Measurements from ENCODE around the gene RNF145. TPM values are rescaled to one million over a fixed set of nuclear protein-coding genes. Genes with fewer than 3 reads are reported as not detected.

RNF145 gene
- polyA plus RNA-seq, 3 donors = 9.1 to 23.6 (median 11.5) TPM

GRCh38 chr5:159184858-159185381 lies 24.4 kb downstream of the RNF145 start:
- WGBS (ENCODE audit: insufficient coverage) = 27% methylated on average over 3 of the region's 4 CpGs
- Histone ChIP-seq H3K36me3 (replicated peaks in 1 of 2; ENCODE audit: control insufficient read depth in 1 of 2, insufficient read depth in 2 of 2, low read length in 2 of 2) (peaks cover 5 to 44% of the 10 kb centered on the region in 2 donors), H3K4me2 (replicated peaks; ENCODE audit: extremely low read depth, low read length, poor library complexity, severe bottlenecking) (no peak overlapping the region), H4K20me1 (ENCODE audit: insufficient read depth, low read length) (peaks cover 67% of the 10 kb centered on the region), H3K9ac (ENCODE audit: insufficient read depth, low read length, poor library complexity, severe bottlenecking) (no peak overlapping the region), H3K27me3 (ENCODE audit: control insufficient read depth in 2 of 2, insufficient read depth in 2 of 2, low read length in 2 of 2) (no peaks in the 10 kb centered on the region), H2AFZ (ENCODE audit: insufficient read depth, low read depth, low read length, poor library complexity, severe bottlenecking) (no peak overlapping the region), H3K9me3 (replicated peaks in 1 of 2; ENCODE audit: control insufficient read depth in 1 of 2, insufficient read depth in 1 of 2, low read length in 2 of 2) (no peaks in the 10 kb centered on the region), H3K4me3 (replicated peaks in 1 of 3; ENCODE audit: low read depth in 2 of 3, low read length in 3 of 3) (no peak overlapping the region), H3K79me2 (ENCODE audit: insufficient read depth, low read length) (peaks cover 30% of the 10 kb centered on the region), H3K4me1 (ENCODE audit: control insufficient read depth in 1 of 2, insufficient read depth in 2 of 2, low read length in 2 of 2) (peaks cover 17 to 21% of the 10 kb centered on the region in 2 donors), H3K27ac (ENCODE audit: low read depth in 1 of 2, low read length in 2 of 2) (peak overlapping the region in 1 of 2 donors; percentile 36)
- Mint-ChIP-seq H3K4me1 (peaks cover 32% of the 10 kb centered on the region), H3K9me3 (no peaks in the 10 kb centered on the region), H3K27me3 (ENCODE audit: low read depth in 3 of 3) (no peaks in the 10 kb centered on the region), H3K36me3 (peaks cover 47 to 53% of the 10 kb centered on the region in 2 donors), H3K4me3 (no peak overlapping the region), H3K27ac (peak overlapping the region in 6 of 7 donors; percentile 10 to 60 (median 28))
- peak in 1 of 3 donors; percentile 66 for DNase-seq
- TF ChIP-seq, protein P1, sequence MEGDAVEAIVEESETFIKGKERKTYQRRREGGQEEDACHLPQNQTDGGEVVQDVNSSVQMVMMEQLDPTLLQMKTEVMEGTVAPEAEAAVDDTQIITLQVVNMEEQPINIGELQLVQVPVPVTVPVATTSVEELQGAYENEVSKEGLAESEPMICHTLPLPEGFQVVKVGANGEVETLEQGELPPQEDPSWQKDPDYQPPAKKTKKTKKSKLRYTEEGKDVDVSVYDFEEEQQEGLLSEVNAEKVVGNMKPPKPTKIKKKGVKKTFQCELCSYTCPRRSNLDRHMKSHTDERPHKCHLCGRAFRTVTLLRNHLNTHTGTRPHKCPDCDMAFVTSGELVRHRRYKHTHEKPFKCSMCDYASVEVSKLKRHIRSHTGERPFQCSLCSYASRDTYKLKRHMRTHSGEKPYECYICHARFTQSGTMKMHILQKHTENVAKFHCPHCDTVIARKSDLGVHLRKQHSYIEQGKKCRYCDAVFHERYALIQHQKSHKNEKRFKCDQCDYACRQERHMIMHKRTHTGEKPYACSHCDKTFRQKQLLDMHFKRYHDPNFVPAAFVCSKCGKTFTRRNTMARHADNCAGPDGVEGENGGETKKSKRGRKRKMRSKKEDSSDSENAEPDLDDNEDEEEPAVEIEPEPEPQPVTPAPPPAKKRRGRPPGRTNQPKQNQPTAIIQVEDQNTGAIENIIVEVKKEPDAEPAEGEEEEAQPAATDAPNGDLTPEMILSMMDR (IDR thresholded peaks at IDR 0.05) = no peak
- intact Hi-C loops (cut with micrococcal nuclease) = no loop called here

DNA sequence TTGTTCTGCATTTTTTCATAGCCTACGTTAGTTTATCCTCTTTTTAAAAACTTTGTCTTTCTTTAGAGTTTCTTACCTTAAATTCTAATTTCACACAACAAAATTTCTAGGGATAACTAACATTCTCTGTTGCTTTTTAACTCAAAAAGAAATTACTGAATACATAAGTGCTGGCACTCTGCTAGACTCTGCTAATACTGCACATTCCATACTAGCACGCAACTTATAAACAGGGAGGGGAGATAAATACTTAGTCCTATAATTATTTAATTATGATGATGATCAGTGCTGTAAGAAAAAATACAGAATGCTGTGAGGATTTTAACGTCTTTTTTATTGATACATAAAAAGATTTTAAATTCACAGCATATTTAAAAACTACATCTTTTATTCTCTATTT lies 25.1 kb downstream of the RNF145 start:
- no peaks in the 10 kb centered on the region for H3K27me3 Mint-ChIP-seq (ENCODE audit: low read depth in 3 of 3)
- intact Hi-C loops (cut with micrococcal nuclease) = no loop called here
- H3K4me3 ChIP-seq (replicated peaks in 1 of 3; ENCODE audit: low read depth in 2 of 3, low read length in 3 of 3) = no peak overlapping the region

More for the DNA sequence above, 25.1 kb downstream of the RNF145 start:
- Mint-ChIP-seq H3K36me3 (peaks cover 44 to 53% of the 10 kb centered on the region in 2 donors), H3K27ac (no peak overlapping the region), H3K9me3 (no peaks in the 10 kb centered on the region), H3K4me3 (no peak overlapping the region), H3K4me1 (peaks cover 30% of the 10 kb centered on the region)
- peaks cover 26% of the 10 kb centered on the region for H3K79me2 ChIP-seq (ENCODE audit: insufficient read depth, low read length)
- H3K9me3 ChIP-seq (replicated peaks in 1 of 2; ENCODE audit: control insufficient read depth in 1 of 2, insufficient read depth in 1 of 2, low read length in 2 of 2) = no peaks in the 10 kb centered on the region
- TF ChIP-seq, protein P1 (IDR thresholded peaks at IDR 0.05) = no peak
- no peak overlapping the region for H3K4me2 ChIP-seq (replicated peaks; ENCODE audit: extremely low read depth, low read length, poor library complexity, severe bottlenecking)
- no CpG with 5 or more reads among the region's 3 CpGs for WGBS (ENCODE audit: insufficient coverage)
- no peak overlapping the region for H3K9ac ChIP-seq (ENCODE audit: insufficient read depth, low read length, poor library complexity, severe bottlenecking)
- no peak overlapping the region for H2AFZ ChIP-seq (ENCODE audit: insufficient read depth, low read depth, low read length, poor library complexity, severe bottlenecking)
- H3K27me3 ChIP-seq (ENCODE audit: control insufficient read depth in 2 of 2, insufficient read depth in 2 of 2, low read length in 2 of 2) = no peaks in the 10 kb centered on the region
- no peak for DNase-seq
- H3K4me1 ChIP-seq (ENCODE audit: control insufficient read depth in 1 of 2, insufficient read depth in 2 of 2, low read length in 2 of 2) = peaks cover 17 to 21% of the 10 kb centered on the region in 2 donors
- H3K36me3 ChIP-seq (replicated peaks in 1 of 2; ENCODE audit: control insufficient read depth in 1 of 2, insufficient read depth in 2 of 2, low read length in 2 of 2) = peaks cover 4 to 41% of the 10 kb centered on the region in 2 donors
- peaks cover 67% of the 10 kb centered on the region for H4K20me1 ChIP-seq (ENCODE audit: insufficient read depth, low read length)
- H3K27ac ChIP-seq (ENCODE audit: low read depth in 1 of 2, low read length in 2 of 2) = no peak overlapping the region
